GM23338 (cell line): ENCODE measurements around the gene ADIPOQ. TPM values are rescaled to one million over a fixed set of nuclear protein-coding genes. Genes with fewer than 3 reads are reported as not detected.

Source experiments
- ATAC-seq: fragments of 200-7000 bp; cut with Tn5 transposase; 3 replicates; pipeline ENCODE4 v1.9.1; 2020
- DNase-seq: peaks from one replicate; pipeline ENCODE4 v3.0.0-alpha.2; 2015; ENCODE audit warnings: low spot score
- H2AFZ ChIP-seq: fragments of 200-600 bp; sonication (generic); 2 replicates; pipeline ENCODE4 v1.8.0; 2016; ENCODE audit warnings: antibody characterized with exemption, mild to moderate bottlenecking, moderate library complexity
- H3F3A ChIP-seq: fragments of 200-600 bp; sonication (generic); replicated peaks from 2 replicates; pipeline ENCODE4 v1.8.0; 2017; ENCODE audit warnings: antibody characterized with exemption, mixed run types, low read depth
- H3K27ac ChIP-seq: fragments of 200-600 bp; sonication (generic); 2 replicates; pipeline ENCODE4 v1.6.1; 2016; ENCODE audit warnings: low read depth
- H3K27me3 ChIP-seq: fragments of 200-600 bp; sonication (generic); 2 replicates; pipeline ENCODE4 v1.8.0; 2016; ENCODE audit warnings: mild to moderate bottlenecking, mixed run types, moderate library complexity; ENCODE audit not compliant: insufficient read depth
- H3K36me3 ChIP-seq: fragments of 200-600 bp; sonication (generic); 2 replicates; pipeline ENCODE4 v1.8.0; 2016; ENCODE audit warnings: mild to moderate bottlenecking; ENCODE audit not compliant: insufficient read depth
- H3K4me1 ChIP-seq: fragments of 200-600 bp; sonication (generic); 2 replicates; pipeline ENCODE4 v1.8.0; 2016; ENCODE audit warnings: mild to moderate bottlenecking, moderate library complexity; ENCODE audit not compliant: insufficient read depth
- H3K4me2 ChIP-seq: fragments of 200-600 bp; sonication (generic); 2 replicates; pipeline ENCODE4 v1.7.1; 2017; ENCODE audit warnings: mixed run types
- H3K4me3 ChIP-seq: fragments of 200-600 bp; sonication (generic); 2 replicates; pipeline ENCODE4 v1.6.1; 2016; ENCODE audit warnings: mixed run types
- H3K79me2 ChIP-seq: fragments of 200-600 bp; sonication (generic); replicated peaks from 2 replicates; pipeline ENCODE4 v1.8.0; 2017; ENCODE audit warnings: mild to moderate bottlenecking; ENCODE audit not compliant: insufficient read depth
- H3K9me2 ChIP-seq: fragments of 200-600 bp; sonication (generic); 2 replicates; pipeline ENCODE4 v1.8.0; 2017; ENCODE audit not compliant: insufficient read depth
- H4K20me1 ChIP-seq: fragments of 200-600 bp; sonication (generic); replicated peaks from 2 replicates; pipeline ENCODE4 v1.8.0; 2017; ENCODE audit warnings: mild to moderate bottlenecking; ENCODE audit not compliant: insufficient read depth
- H3K27ac Mint-ChIP-seq: 2 replicates; pipeline ENCODE4 v1.8.0; 2020; ENCODE audit warnings: inconsistent platforms, mild to moderate bottlenecking, moderate library complexity, mixed read lengths
- H3K27me3 Mint-ChIP-seq: 3 replicates; pipeline ENCODE4 v1.8.0; 2022; ENCODE audit warnings: low read depth, mild to moderate bottlenecking, moderate library complexity, mixed read lengths, inconsistent platforms; ENCODE audit not compliant: insufficient read depth, poor library complexity
- H3K36me3 Mint-ChIP-seq: 3 replicates; pipeline ENCODE4 v1.8.0; 2021; ENCODE audit warnings: low read depth, mild to moderate bottlenecking, inconsistent platforms, moderate library complexity, mixed read lengths
- H3K4me1 Mint-ChIP-seq: 3 replicates; pipeline ENCODE4 v1.8.0; 2020; ENCODE audit warnings: mild to moderate bottlenecking, inconsistent platforms, mixed read lengths
- H3K4me3 Mint-ChIP-seq: 3 replicates; pipeline ENCODE4 v1.8.0; 2021; ENCODE audit warnings: moderate library complexity, mild to moderate bottlenecking, inconsistent platforms, mixed read lengths
- H3K9me3 Mint-ChIP-seq: 3 replicates; pipeline ENCODE4 v1.8.0; 2020; ENCODE audit warnings: moderate library complexity, mild to moderate bottlenecking, inconsistent platforms, mixed read lengths
- ETS1 ChIP-seq: IDR thresholded peaks from 2 replicates; pipeline ENCODE4 v1.6.1; 2016; ENCODE audit warnings: antibody characterized with exemption
- POLR2AphosphoS5 ChIP-seq: IDR thresholded peaks from 2 replicates; pipeline ENCODE4 v1.6.1; 2016; ENCODE audit warnings: antibody characterized with exemption, low read depth
- REST ChIP-seq: IDR thresholded peaks from one replicate; pipeline ENCODE4 v1.6.1; 2018; ENCODE audit warnings: antibody characterized with exemption; ENCODE audit not compliant: unreplicated experiment
- STAT1 ChIP-seq: IDR thresholded peaks from one replicate; pipeline ENCODE4 v1.6.1; 2016; ENCODE audit warnings: antibody characterized with exemption; ENCODE audit not compliant: unreplicated experiment
- ZNF114 ChIP-seq: fragments of 250-450 bp; sonication (Bioruptor Pico); IDR thresholded peaks from 2 replicates; pipeline ENCODE4 v1.5.0; 2020; ENCODE audit warnings: mild to moderate bottlenecking, moderate library complexity
- ZNF462 ChIP-seq: fragments of 250-450 bp; sonication (Bioruptor Pico); IDR thresholded peaks from 2 replicates; pipeline ENCODE4 v1.5.0; 2020; ENCODE audit warnings: mild to moderate bottlenecking, moderate library complexity
- polyA plus RNA-seq: library from polyadenylated mRNA; unstranded; fragments of >200 nt; fragmentation: Nextera tagmentation; extraction: Ambion mirVana; gene quantifications from 2 replicates; pipeline ENCODE4 v1.2.1, GENCODE V29; 2016
- total RNA-seq: library from RNA; depleted of rRNA; stranded (reverse); fragments of >200 nt; shearing (Covaris generic); gene quantifications from 2 replicates; pipeline ENCODE4 v1.2.3, GENCODE V29; 2014

ADIPOQ gene
- total and polyA plus RNA-seq, 2 experiments from 2014 or later: not detected

GRCh38 chr3:186882150-186882524, 39.6 kb downstream of the ADIPOQ start:
- H3K27me3 Mint-ChIP-seq: peaks cover 1% of the 10 kb centered on the region
- no peak overlapping the region for H2AFZ ChIP-seq
- H3K4me3 Mint-ChIP-seq: no peak overlapping the region
- H3K4me3 ChIP-seq: no peak overlapping the region
- H3K36me3 ChIP-seq: no peaks in the 10 kb centered on the region
- H3K27ac Mint-ChIP-seq: no peak overlapping the region
- no peak for DNase-seq
- H3F3A ChIP-seq: no peaks in the 10 kb centered on the region
- no peak for ATAC-seq
- no peaks in the 10 kb centered on the region for H3K27me3 ChIP-seq
- peaks cover 17% of the 10 kb centered on the region for H3K4me1 Mint-ChIP-seq
- H3K9me3 Mint-ChIP-seq: peaks cover 9% of the 10 kb centered on the region; the same call in 2 of the 3 replicates
- H4K20me1 ChIP-seq: no peaks in the 10 kb centered on the region
- no peaks in the 10 kb centered on the region for H3K9me2 ChIP-seq
- peaks cover 5% of the 10 kb centered on the region; the same call in 1 of the 3 replicates for H3K36me3 Mint-ChIP-seq
- no peak overlapping the region for H3K4me2 ChIP-seq
- peaks cover 12% of the 10 kb centered on the region for H3K4me1 ChIP-seq
- H3K79me2 ChIP-seq: no peaks in the 10 kb centered on the region
- H3K27ac ChIP-seq: no peak overlapping the region
- TF ChIP-seq POLR2AphosphoS5 (no peak), ETS1 (no peak), STAT1 (no peak), ZNF114 (CRISPR knock-in tag) (no peak), ZNF462 (CRISPR knock-in tag) (no peak), REST (no peak)
